Vagina (tissue), 2 donors: Measurements from ENCODE around the gene SOS1. TPM values are rescaled to one million over a fixed set of nuclear protein-coding genes. Genes with fewer than 3 reads are reported as not detected.
"Not testable (repeated sequence)": the region's sequence is repeated elsewhere in the genome, so short reads cannot be mapped to it uniquely, and the experiment has no call there.

ENCODE experiments used
- DNase-seq, 2 donors: peaks; one replicate each; pipeline ENCODE4 v3.0.0-alpha.2; 2017; ENCODE audit errors: extremely low spot score in 2 of 2
- H3K27ac ChIP-seq: fragments of 200-600 bp; sonication (generic); one replicate; pipeline ENCODE4 v1.5.1; 2019
- H3K27me3 ChIP-seq: fragments of 200-600 bp; sonication (generic); one replicate; pipeline ENCODE4 v1.5.1; 2019
- H3K36me3 ChIP-seq, 2 donors: fragments of 200-600 bp; sonication (generic); one replicate each; pipeline ENCODE4 v1.5.1; 2017 to 2019
- H3K4me1 ChIP-seq: fragments of 200-600 bp; sonication (generic); one replicate; pipeline ENCODE4 v1.5.1; 2019
- H3K4me3 ChIP-seq, 2 donors: fragments of 200-600 bp; sonication (generic); 1 replicate in 1 of 2; 2 replicates in 1 of 2; pipeline ENCODE4 v1.5.1; 2016 to 2019
- H3K9me3 ChIP-seq: fragments of 200-600 bp; sonication (generic); one replicate; pipeline ENCODE4 v1.5.1; 2019
- POLR2A ChIP-seq, 2 donors: fragments of 450-650 bp; IDR thresholded peaks; one replicate each; pipeline ENCODE4 v1.6.1; 2017; ENCODE audit warnings: antibody characterized with exemption in 2 of 2, mild to moderate bottlenecking in 2 of 2, moderate library complexity in 2 of 2
- POLR2AphosphoS5 ChIP-seq, 2 donors: sonication (generic); formaldehyde crosslinking; IDR thresholded peaks; one replicate each; pipeline ENCODE4 v1.9.0; 2017; ENCODE audit warnings: antibody characterized with exemption in 2 of 2, mild to moderate bottlenecking in 2 of 2, low read depth in 1 of 2; ENCODE audit not compliant: insufficient read depth in 1 of 2
- intact Hi-C: fragments of 100-400 bp; cut with DNase I; formaldehyde crosslinking; loops from one replicate; pipeline ENCODE4 v1.15.1; 2023
- total RNA-seq: library from RNA; depleted of rRNA; stranded (reverse); fragments of >200 nt; gene quantifications from one replicate; pipeline ENCODE4 v1.2.3, GENCODE V29; 2016
- TF ChIP-seq, protein P1 (sequence below), 3 experiments: fragments of 450-650 bp in 2 of 3; fragments of 200-600 bp in 1 of 3; sonication (generic) in 1 of 3; IDR thresholded peaks; one replicate each; pipeline ENCODE4 v1.5.1; 2017 to 2019; ENCODE audit warnings: antibody characterized with exemption in 3 of 3, mild to moderate bottlenecking in 2 of 3, moderate library complexity in 2 of 3

The SOS1 gene
- total RNA-seq, 1 donor from 2014 or later, result 20.1 TPM

DNA sequence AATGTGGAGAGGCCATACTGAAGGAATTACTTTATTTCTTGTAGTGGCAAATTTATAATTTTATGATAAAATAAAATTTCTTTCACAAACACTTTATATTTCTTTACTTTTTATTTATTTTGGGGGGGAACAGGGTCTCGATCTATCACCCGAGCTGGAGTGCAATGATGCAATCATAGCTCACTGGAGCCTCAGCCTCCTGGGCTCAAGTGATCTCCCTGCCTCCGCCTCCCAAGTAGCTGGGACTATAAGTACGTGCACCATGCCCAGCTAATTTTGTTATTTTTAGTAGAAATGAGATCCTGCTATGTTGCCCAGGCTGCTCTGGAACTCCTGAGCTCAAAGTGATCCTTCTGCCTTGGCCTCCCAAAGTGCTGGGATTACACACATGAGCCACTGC is 59.6 kb downstream of the SOS1 start:
- intact Hi-C loops, result no loop called here
- Histone ChIP-seq H3K27ac (no peak overlapping the region), H3K36me3 (peaks cover 0 to 5% of the 10 kb centered on the region in 2 donors), H3K27me3 (no peaks in the 10 kb centered on the region), H3K9me3 (no peaks in the 10 kb centered on the region), H3K4me3 (no peak overlapping the region), H3K4me1 (peaks cover 10% of the 10 kb centered on the region)
- no peak for DNase-seq
- TF ChIP-seq POLR2A (IDR thresholded peaks at IDR 0.05) (no peak), POLR2AphosphoS5 (IDR thresholded peaks at IDR 0.05; ENCODE audit: insufficient read depth in 1 of 2, low read depth in 1 of 2) (no peak)
- TF ChIP-seq, protein P1, sequence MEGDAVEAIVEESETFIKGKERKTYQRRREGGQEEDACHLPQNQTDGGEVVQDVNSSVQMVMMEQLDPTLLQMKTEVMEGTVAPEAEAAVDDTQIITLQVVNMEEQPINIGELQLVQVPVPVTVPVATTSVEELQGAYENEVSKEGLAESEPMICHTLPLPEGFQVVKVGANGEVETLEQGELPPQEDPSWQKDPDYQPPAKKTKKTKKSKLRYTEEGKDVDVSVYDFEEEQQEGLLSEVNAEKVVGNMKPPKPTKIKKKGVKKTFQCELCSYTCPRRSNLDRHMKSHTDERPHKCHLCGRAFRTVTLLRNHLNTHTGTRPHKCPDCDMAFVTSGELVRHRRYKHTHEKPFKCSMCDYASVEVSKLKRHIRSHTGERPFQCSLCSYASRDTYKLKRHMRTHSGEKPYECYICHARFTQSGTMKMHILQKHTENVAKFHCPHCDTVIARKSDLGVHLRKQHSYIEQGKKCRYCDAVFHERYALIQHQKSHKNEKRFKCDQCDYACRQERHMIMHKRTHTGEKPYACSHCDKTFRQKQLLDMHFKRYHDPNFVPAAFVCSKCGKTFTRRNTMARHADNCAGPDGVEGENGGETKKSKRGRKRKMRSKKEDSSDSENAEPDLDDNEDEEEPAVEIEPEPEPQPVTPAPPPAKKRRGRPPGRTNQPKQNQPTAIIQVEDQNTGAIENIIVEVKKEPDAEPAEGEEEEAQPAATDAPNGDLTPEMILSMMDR (IDR thresholded peaks at IDR 0.05), result no peak

DNA sequence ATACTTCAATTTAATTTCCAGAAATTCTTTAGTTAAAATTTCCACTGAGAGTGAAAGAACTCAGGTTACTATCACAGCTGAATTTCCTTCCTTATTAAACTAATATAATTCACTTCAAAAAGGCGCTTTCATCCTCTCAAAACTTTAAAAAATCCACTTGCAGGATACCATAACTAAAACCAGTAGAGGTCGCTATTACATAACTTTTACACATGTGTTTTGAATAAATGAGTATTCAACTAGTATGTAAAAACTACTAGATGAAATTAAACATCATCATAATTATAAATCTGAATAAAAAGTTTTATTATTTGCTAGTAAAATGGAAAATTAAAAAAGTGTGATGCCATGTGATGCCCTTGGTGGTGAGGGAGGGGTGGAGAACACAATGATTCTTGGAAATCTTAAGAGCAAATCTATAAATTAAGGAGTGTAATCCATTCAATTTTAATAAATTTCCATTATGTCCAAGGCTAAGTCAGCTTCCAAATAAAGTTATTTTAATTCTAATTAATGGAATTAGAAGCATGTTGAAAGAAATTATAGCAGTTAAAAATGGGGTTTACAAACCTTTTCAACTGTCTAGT is 61.4 kb downstream of the SOS1 start:
- H3K9me3 ChIP-seq, result no peaks in the 10 kb centered on the region
- intact Hi-C loops, result loop anchor here (5.0 kb wide), 1 partner anchor 168 kb away; no protein-coding TSS in a partner anchor
- no peak for DNase-seq
- H3K4me1 ChIP-seq, result peaks cover 10% of the 10 kb centered on the region
- no peak overlapping the region for H3K27ac ChIP-seq
- H3K4me3 ChIP-seq, result no peak overlapping the region
- H3K27me3 ChIP-seq, result no peaks in the 10 kb centered on the region
- TF ChIP-seq POLR2AphosphoS5 (IDR thresholded peaks at IDR 0.05; ENCODE audit: insufficient read depth in 1 of 2, low read depth in 1 of 2) (peak in 1 of 2 donors; percentile 21), POLR2A (IDR thresholded peaks at IDR 0.05) (no peak)
- TF ChIP-seq, protein P1 (IDR thresholded peaks at IDR 0.05), result peak; percentile 18 to 62 (median 53)
- peaks cover 0 to under 1% of the 10 kb centered on the region in 2 donors for H3K36me3 ChIP-seq

DNA sequence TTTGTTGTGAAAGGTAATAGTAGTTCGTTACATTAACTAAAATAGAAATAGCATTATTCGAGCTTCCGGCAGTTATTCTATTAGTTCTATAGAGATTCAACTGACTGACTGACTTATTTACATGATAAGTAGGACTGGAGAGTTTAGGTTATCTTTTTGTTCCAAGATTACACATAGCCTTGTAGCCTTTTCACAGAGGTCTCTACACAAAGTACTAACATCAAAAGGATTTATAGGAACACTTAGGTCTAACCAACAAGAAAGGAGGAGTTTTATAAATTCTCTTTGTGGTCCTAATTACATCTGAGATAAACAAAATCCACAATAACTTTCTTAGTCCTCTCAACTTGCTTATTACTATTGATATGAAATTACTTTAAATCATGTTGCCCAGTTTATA is 62.8 kb downstream of the SOS1 start:
- Histone ChIP-seq H3K9me3 (no peaks in the 10 kb centered on the region), H3K4me1 (peaks cover 10% of the 10 kb centered on the region), H3K27me3 (no peaks in the 10 kb centered on the region), H3K4me3 (no peak overlapping the region), H3K36me3 (peaks cover 0 to 8% of the 10 kb centered on the region in 2 donors), H3K27ac (no peak overlapping the region)
- no peak for DNase-seq
- intact Hi-C loops, result loop anchor here (5.0 kb wide), 1 partner anchor 169 kb away; no protein-coding TSS in a partner anchor
- TF ChIP-seq, protein P1 (IDR thresholded peaks at IDR 0.05), result no peak
- TF ChIP-seq POLR2A (IDR thresholded peaks at IDR 0.05) (no peak), POLR2AphosphoS5 (IDR thresholded peaks at IDR 0.05; ENCODE audit: insufficient read depth in 1 of 2, low read depth in 1 of 2) (no peak)

DNA sequence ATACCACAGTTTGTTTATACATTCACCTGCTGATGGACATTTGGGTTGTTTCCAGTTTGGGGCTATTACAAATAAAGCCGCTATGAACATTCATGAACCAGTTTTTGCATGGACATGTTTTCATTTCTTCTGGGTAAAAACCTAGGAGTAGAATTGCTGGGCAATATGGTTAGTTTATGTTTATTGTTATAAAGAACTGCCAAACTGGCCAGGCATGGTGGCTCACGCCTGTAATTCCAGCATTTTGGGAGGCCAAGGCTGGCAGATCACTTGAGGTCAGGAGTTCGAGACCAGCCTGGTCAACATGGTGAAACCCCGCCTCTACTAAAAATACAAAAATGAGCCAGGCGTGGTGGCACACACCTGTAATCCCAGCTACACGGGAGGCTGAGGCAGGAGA is 68.2 kb downstream of the SOS1 start:
- intact Hi-C loops, H3K9me3 ChIP-seq, DNase-seq, H3K27ac ChIP-seq, H3K4me1 ChIP-seq, H3K27me3 ChIP-seq, H3K4me3 ChIP-seq: not testable (repeated sequence)
- H3K36me3 ChIP-seq, result peaks cover 0 to 24% of the 10 kb centered on the region in 2 donors

DNA sequence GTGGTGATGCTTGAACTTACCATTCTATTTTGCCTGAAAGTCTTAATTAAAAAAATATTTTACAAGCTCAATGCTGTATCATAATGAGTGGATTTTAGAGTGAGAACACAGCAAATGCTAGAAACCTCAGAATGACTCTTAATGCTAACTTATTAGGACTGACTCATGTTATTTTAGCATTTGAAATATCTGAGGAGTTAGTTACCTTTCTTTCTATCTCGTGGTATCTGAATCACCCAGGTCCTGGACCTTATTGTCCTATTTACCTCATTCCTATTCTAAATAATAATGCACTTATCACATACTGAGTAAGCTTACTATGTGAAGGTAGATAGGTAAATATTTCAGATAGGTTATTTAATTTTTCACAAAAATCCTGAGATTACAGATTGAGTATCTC is 70.7 kb downstream of the SOS1 start:
- no peak overlapping the region for H3K27ac ChIP-seq
- H3K4me3 ChIP-seq, result no peak overlapping the region
- intact Hi-C loops, result no loop called here
- H3K27me3 ChIP-seq, result no peaks in the 10 kb centered on the region
- no peak for TF ChIP-seq POLR2A (IDR thresholded peaks at IDR 0.05)
- TF ChIP-seq POLR2AphosphoS5 (IDR thresholded peaks at IDR 0.05; ENCODE audit: insufficient read depth in 1 of 2, low read depth in 1 of 2), result no peak
- TF ChIP-seq, protein P1 (IDR thresholded peaks at IDR 0.05), result no peak
- H3K4me1 ChIP-seq, result no peaks in the 10 kb centered on the region
- peaks cover 0 to 24% of the 10 kb centered on the region in 2 donors for H3K36me3 ChIP-seq
- H3K9me3 ChIP-seq, result no peaks in the 10 kb centered on the region
- DNase-seq, result no peak
